GM19035 (cell line): ENCODE measurements around the gene STN1.
"Not testable (repeated sequence)": the region's sequence is repeated elsewhere in the genome, so short reads cannot be mapped to it uniquely, and the experiment has no call there.

Source experiments
- ATAC-seq: cut with Tn5 transposase; IDR thresholded peaks from one replicate; pipeline ENCODE4 v1.9.1; 2021; ENCODE audit not compliant: unreplicated experiment

STN1 gene

GRCh38 chr10:103847346-103847745 lies 70.6 kb downstream of the STN1 start:
- ATAC-seq: no peak

- no peak for ATAC-seq
Measured at GRCh38 chr10:103845972-103846371, 72.0 kb downstream of the STN1 start.

GRCh38 chr10:103845346-103845745 lies 72.6 kb downstream of the STN1 start:
- ATAC-seq: not testable (repeated sequence)

GRCh38 chr10:103843854-103844570 lies 74.0 kb downstream of the STN1 start:
- no peak for ATAC-seq

- no peak for ATAC-seq
Measured at GRCh38 chr10:103843045-103843444, 74.9 kb downstream of the STN1 start.

GRCh38 chr10:103842605-103843004 lies 75.4 kb downstream of the STN1 start:
- ATAC-seq: no peak

GRCh38 chr10:103841519-103841918 lies 76.5 kb downstream of the STN1 start:
- ATAC-seq: no peak

- no peak for ATAC-seq
Measured at GRCh38 chr10:103840740-103841070, 77.3 kb downstream of the STN1 start.

GRCh38 chr10:103839872-103840739 lies 77.9 kb downstream of the STN1 start:
- no peak for ATAC-seq

GRCh38 chr10:103839519-103839871 lies 78.5 kb downstream of the STN1 start:
- no peak for ATAC-seq

GRCh38 chr10:103838862-103839518 lies 79.0 kb downstream of the STN1 start:
- ATAC-seq: no peak

DNA sequence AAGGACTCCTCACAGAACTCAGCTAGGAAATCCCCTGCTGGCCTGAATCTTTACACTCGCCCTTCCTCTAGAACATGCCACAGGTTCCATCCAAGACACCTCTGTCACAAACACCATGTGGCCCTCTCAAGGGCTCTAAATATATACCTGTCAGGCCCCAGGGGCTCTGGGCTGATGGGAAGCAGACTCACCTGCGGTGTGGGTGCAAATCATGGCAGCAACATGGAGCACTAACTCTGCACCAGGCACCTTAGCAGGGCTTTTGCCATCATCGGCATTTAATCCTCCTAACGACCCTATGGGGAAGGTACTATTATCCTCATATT lies 80.0 kb downstream of the STN1 start:
- ATAC-seq: no peak

DNA sequence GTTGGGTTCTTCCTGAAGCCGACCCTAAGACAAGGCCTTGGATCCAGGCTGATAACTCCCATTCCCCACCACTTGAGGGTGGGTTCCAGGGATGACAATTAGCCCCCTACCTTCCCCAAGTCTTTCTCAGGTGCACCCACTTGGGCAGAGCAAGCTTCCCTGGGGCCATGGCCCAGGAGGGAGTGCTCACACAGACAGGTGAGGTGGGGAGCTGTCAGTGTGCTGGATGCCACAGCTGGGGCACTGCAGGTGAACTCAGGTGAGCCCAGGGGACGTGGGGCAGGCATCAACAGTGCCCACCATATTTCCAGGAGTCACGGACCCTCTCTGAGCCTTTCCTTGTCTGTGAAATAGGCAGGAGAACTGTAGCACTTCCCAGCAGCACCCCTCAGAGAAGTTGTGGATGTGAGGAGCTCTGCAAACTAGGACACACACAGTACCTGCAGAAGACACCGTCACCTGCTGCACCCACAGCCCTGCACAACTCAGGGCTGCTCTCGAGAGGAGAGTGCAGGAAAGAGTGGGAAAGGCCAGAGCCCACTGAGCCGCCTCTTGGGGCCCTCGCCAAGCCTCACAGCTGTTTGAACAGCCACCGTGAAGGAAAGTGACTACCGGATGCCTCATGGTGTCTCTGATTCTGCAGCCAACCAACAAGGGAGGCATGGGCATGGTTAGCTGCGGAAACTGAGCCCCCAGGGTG lies 80.5 kb downstream of the STN1 start:
- ATAC-seq: no peak

DNA sequence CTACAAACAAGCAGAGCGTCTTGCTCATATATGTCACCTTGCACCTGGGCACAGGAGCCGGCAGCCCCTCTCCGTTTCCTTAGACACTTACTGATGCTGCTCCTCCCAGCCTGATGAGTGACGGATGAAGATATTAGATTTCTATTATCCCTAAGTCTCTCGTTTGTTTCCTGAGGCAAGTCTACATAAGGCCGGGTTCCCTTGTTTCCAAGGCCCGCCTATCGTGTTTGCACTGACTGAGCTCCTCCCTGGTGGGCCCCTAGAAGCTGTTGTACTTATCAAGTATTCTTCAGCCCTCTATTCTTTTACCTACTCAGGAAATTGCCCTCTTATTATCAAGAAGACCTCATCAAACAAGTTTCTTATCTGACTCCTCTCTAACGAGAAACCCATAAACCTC lies 81.1 kb downstream of the STN1 start:
- ATAC-seq: no peak

DNA sequence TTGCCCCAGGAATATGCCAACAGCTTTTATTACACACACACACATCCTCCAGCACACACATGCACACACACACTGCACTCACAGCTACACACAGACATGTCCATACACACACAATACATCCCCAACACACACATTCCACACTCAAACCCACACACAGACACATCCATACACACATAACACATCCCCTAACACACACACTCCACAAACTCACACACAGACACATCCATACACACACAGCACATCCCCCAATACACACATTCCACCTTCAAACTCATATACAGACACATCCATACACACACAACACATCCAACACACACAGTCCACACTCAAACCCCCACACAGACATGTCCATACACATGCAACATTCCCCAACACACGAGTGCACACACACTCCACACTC lies 81.7 kb downstream of the STN1 start:
- no peak for ATAC-seq

GRCh38 chr10:103835096-103836050 lies 82.6 kb downstream of the STN1 start:
- no peak for ATAC-seq

- ATAC-seq: no peak
Measured at GRCh38 chr10:103834436-103835095, 83.4 kb downstream of the STN1 start.

GRCh38 chr10:103833731-103834365 lies 84.1 kb downstream of the STN1 start:
- ATAC-seq: no peak

DNA sequence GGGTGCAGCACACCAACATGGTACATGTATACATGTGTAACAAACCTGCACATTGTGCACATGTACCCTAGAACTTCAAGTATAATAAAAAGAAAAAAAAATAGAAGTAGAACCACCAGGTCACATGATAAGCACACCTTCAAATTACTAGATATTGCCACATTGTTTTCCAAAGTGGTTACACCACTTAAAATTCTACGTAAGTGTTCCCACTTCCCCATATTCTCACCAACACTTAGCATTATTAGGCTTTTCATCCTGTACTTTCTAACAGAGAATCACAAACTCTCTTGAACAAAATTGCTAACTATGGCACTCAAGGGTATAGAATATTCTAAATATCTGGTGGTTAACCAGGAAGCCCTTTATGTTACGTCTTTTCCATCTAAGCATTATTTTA lies 85.2 kb downstream of the STN1 start:
- ATAC-seq: no peak
